ENCODE data around the gene OR8G1. TPM values are rescaled to one million over a fixed set of nuclear protein-coding genes. Genes with fewer than 3 reads are reported as not detected.

OR8G1 gene
- total and polyA plus RNA-seq, 9 of the 15 experiments (the other 6 are each of a cell fraction or from before 2014, with no cell fraction given) = 0.03 to 1.4 (median 0.51) TPM; not detected in 1

- TF ChIP-seq ZBTB40 (IDR thresholded peaks at IDR 0.05) (no peak; the same call in 1 of the 2 replicates), ZBTB40 (CRISPR knock-in tag; IDR thresholded peaks at IDR 0.05) (no peak), SETDB1 (IDR thresholded peaks at IDR 0.05; ENCODE audit: low read length) (no peak), SMARCB1 (IDR thresholded peaks at IDR 0.05; ENCODE audit: insufficient read length, low read depth) (no peak), BCLAF1 (IDR thresholded peaks at IDR 0.05; ENCODE audit: borderline replicate concordance in 1 of 2, control insufficient read depth in 1 of 2, low read depth in 2 of 2, low read length in 1 of 2) (0 out of 4 replicates have a peak, but pooled peaks of 1 of the 2 experiments have one; percentile 36), ZNF395 (CRISPR knock-in tag; IDR thresholded peaks at IDR 0.05) (peak; percentile 97), THAP12 (CRISPR knock-in tag; IDR thresholded peaks at IDR 0.05) (no peak), C11orf30 (IDR thresholded peaks at IDR 0.05; ENCODE audit: low read depth) (peak; percentile 96)
Measured at GRCh38 chr11:124207102-124207792, 33.6 kb upstream of the OR8G1 start (continued).

Data from K562 (cell line).